Stimulated activated CD8-positive, alpha-beta memory T cell treated with anti-CD3 and anti-CD28 coated beads, Interleukin-7, amount 100 ng/mL, for 4 hours (primary cell): Measurements from ENCODE around the gene HAPLN3.

Experiments
- DNase-seq, 2 donors: peaks; one replicate each; pipeline ENCODE4 v3.0.0-alpha.2; 2020; ENCODE audit warnings: low read depth in 2 of 2

The HAPLN3 gene

GRCh38 chr15:88828791-88829190, 66.6 kb downstream of the HAPLN3 start:
- no peak for DNase-seq
